HG03565 (cell line): ENCODE results near the gene CASTOR1.
"Not testable (repeated sequence)": the region's sequence is repeated elsewhere in the genome, so short reads cannot be mapped to it uniquely, and the experiment has no call there.

Experiments used
- ATAC-seq: cut with Tn5 transposase; IDR thresholded peaks from one replicate; pipeline ENCODE4 v1.9.1; 2021; ENCODE audit warnings: mild to moderate bottlenecking, moderate library complexity; ENCODE audit not compliant: unreplicated experiment

The CASTOR1 gene

DNA sequence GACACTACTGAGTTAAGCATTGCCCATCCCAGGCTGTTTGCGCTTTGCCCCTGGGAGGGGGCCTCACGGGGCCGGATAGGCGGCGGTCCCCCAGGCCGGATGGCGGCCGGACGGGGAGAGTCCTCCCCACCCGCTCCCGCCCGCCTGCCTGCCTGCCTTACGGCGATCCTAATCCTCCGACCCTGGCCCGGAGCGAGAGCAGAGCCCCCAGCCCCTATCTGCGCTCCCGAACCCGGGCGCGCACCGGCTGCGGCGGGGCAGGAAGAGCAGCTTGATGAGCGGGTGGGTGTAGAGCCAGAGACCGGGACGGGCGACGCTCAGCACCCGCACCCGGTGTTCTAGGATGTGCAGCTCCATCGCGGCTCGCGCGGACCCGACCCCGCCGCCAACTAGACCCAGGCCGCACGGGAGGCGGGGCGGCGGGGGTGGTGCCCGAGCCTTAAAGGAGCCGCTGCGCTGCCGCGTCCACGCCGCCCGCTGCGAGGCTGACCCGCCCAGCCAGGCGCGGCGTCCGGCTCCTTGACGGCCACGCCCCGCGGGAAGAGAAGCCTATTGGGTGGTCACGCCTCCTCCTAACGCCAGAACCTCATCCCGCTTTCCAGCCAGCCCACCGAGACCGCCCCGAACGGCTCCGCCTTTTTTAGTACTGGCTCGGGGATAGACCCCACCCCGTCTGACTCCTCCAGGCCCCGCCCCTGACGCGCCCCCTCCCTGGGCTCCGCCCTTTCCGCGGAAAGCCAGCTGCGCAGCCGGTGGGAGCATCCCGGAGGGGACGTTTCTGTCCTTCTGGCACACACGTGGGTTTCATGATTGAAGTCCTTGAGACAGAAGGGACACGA is at the start of gene CASTOR1:
Gene CASTOR1, minus strand, starts transcription at position 365 of the 839 bp plus-strand sequence. Its CDS starts 8 bp downstream, at position 357.
- ATAC-seq, result peak; percentile 40

DNA sequence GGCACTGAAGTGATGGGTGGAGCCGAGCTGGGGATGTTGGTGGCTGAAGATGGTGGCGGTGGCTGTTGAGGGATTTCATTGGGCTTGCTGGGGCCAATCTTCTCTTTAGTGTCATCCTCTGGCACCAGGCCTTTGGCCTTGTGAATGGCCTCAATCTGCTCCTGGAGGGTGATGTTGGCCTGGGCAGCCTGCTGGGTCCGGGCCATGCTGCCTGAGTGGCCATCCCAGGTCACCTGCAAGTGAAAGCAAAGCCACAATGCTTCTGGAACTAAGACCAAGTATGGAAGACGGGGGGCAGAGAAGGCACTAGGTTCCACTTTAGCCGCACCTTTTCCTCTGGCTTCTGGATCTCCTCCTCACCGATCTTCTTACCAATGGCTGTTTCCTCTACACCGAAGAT is 49.5 kb upstream of the CASTOR1 start:
- ATAC-seq, result no peak

DNA sequence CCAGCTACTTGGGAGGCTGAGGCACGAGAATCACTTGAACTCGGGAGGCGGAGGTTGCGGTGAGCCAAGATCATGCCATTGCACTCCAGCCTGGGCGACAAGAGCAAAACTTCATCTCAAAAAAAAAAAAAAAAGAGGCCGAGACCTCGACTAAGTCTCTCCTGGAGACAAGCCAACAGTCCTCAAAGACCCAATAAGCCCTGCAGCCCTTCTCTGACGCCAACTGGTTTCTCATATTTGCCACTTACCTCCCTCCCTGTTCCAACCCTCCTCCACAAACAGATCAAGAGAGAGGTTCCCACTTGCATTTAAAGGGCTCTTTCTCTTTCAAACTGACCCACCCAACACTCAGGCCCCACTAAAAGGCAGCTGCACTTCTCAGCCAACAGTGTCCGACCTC is 49.0 kb upstream of the CASTOR1 start:
- ATAC-seq, result not testable (repeated sequence)

DNA sequence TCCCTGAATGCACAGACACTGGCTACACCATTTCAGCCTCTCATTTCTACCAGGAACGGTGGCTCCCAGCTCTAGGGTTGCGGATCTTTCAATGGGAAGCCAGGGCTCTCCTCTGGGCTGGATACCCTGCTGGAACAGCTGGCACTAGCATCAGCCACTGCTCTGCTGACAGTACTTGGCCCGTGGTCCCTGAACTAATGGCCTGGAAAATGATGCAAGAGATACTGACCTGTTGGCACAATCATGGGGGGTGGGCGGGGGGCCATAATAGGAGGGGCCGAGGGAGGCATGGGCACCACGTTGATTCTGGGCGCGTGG is 48.1 kb upstream of the CASTOR1 start:
- ATAC-seq, result no peak

DNA sequence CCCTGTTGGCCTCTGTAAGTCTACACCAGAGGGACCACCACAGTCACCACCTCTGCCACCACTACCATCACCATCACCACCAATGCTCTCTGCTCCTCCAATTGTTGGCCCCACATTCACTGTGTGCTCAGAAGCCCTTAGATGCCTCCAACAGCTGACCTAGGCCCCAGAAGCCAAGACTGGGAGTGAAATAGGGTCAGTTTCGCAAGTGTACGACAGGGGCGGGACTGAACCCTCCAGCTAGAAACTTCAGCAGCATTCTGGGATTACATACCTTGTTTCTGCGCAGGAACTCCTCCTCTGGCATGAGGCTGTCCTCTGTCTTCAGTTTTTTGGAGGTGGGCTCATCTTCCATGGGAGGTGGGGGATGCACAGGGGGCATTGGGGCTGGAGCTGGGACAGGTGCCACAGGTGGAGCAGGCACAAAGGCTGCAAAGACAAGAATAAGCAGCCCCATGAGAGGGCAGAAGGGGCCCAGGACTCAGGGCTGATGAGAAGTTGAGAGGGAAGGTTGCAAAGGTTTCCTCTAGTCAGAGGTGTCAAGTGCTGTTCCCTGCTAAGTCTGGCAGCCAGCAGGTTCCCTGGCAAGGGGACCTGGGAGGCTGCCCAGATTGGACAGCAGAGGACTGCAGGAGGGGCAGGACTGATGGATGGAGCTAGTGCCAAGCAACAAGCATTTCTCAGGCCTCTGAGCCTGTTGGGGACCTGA is 47.6 kb upstream of the CASTOR1 start:
- ATAC-seq, result no peak

DNA sequence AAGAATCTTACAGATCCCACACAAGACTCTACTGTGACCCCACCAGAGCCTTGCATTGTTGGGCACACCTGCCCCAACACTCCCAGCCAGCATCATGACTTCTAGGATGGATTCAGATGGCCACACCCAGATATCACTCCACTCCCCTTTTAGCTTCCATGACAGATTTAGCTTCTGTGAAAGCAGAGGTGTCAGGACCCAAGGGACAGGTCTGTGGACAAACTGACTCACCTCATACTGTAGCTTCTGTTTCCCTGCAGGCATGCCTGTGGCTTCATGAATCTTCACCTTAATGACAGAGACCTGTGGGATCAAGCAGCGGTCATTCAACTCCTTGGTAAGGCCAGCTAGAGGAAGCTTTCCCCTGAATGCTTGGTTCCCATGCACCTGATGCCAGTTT is 45.9 kb upstream of the CASTOR1 start:
- no peak for ATAC-seq

DNA sequence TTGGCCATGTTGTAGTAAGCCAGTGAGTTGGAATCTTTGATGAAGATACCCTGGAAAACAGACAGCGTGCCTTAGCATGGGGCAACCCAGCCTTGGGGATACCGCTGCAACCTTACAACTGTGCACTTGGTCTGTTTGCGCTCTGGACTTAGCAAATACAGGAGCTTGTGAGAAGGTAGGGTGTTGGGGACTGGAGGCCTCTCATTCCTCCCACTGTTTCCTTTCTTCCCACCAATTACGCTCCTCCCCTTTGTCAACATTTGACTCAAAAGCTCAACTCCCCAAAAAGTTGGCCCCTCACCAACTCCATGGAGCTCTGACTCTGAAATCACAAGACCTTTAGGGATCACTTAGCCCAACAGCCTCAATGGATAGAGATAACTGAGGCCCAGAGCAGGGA is 45.3 kb upstream of the CASTOR1 start:
- no peak for ATAC-seq

DNA sequence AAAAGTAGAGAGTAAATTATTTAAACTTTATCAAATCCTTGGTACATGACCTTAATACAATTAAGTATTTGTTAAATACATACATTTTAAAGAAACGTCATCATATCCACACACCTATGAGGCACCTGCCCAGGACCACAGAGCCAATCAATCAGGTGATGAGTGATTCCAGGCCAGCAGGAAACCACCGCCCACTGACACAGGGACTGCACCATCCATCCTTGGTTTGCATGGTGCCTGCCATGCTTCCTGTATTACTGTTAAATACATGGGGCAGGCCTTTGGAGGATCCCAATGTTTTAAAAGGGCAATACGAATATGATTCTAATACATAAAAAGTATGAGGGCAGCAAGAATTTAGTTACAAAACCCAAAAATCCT is 44.4 kb upstream of the CASTOR1 start:
- no peak for ATAC-seq

DNA sequence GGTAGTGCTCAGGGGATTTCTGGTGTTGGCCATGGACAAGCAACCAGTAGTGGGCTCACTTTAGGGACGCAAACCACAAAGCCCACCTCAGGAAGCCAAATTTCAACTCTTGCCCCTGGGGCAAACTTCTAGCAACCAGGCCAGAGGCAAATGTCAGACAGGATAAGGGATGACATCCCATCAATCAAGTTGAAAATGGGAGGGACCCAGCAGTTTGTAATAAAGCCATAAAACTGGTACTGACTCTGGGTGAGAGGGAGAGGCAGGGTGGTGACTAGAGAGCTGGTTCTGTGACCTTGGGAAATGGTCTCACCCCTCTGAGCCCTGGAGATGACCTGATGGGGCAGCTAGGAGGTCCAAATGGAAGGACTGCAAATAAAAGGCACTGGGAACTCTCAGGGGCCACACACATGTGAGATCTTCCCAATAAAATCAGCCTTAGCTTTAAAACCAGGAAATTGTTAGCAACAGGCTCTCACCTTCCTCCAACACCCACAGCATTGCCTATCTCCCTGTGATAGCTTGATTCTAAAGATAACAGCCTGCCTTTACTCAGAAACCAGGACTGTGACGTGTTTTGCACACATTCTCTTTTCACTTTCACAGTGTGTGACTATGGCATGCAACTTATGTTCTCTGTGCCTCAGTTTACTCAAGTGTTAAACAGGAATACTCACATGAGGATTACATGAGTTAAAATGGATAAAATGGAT is 43.8 kb upstream of the CASTOR1 start:
- no peak for ATAC-seq

DNA sequence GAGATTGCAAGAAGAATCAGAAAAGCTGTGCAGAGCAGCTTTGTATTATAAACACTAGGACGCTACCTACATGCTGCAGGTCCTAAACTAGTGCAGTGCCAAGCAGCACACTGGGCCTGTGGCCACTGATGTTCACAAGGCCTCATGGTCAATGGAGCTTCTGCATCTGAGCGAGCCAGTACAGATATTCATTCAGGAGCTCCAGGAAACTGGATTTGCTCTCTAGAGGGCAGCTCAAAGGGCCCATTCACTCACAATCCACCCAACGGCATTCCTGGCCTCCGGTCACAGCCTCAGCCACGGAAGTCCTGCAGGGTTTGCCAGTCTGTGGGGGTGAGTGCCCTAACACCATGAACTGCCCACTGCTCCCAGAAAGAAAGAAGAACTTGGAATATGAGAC is 43.2 kb upstream of the CASTOR1 start:
- no peak for ATAC-seq

DNA sequence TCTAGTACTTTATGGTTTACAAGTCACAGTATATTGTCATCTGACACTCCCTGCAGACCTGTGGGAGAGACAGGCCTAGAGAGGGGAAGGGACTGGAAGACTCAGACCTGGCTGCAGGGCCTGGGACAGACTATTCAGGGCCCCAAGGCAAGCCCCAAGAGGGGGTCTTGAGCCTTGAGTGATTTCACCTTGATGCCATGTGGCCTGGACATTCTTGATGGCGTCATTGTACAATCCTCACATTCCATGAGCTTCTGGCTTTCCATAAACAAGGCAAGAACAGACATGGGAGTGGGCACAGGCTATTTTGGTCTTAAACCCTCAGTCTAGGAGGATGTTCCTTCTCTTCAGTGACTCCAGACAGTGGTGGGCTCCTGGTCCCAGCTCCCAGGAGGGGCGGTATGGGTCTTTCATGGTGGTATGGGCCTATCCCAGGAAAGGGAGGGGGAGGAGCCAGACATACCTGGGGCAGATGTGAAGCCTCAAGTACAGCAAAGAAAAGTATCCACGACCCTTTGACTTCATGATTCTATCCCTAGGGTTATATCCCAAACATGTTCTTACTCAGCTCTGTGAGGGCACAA is 39.3 kb upstream of the CASTOR1 start:
- no peak for ATAC-seq

DNA sequence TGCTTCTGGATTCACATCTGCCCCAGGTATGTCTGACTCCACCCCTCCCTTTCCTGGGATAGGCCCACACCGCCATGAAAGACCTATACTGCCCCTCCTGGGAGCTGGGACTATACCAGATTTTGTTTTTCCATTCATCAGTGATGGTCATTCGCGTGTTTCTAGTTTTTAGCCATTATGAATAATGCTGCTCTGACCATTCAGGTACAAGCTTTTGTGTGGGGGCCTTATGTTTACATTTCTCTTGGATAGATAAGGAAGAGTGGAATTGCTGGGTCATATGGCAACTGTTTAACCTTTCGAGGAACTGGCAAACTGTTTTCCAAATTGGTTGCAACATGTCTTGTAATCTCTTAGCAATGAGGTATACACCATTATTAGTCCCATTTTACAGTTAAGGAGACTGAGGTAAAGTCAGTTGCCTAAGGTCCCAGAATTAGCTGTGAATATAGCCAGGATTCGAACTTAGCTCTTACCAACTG is 38.6 kb upstream of the CASTOR1 start:
- no peak for ATAC-seq

DNA sequence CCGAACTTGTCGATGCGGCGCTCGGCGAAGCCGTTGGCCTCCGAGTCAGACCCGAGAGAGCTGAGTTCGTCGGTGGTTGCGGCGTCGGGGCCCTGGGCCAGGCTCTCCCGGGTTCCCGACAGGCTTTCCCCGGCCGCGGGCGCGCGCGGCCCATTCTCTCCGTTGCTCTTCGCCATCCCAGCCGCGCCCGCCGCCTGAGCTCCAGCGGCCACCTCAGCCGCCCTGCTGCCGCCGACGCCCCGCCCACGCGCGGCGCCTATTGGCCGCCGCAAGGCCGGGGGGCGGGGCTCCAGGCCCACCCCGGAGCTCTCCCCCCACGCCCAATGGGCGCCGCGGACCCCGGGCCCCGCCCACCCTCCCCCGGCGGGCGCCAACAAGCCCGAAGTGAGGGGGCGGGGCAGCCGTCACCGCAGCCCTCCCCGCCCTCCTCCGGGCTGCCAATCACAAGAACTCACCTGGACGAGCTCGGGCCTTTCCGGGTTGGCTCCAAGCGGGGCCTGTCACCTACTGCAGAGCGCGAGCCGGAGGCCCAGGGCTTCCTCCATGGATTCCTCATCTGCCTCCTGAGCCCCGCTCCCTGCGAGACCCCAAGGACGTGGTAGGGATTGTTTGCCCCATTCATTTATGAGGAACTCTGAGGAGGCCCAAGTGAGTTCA is 37.5 kb upstream of the CASTOR1 start, which contains the start of gene TBC1D10A:
Gene TBC1D10A, minus strand, starts transcription at position 236 of the 657 bp plus-strand sequence. Its CDS starts 60 bp downstream, at position 176.
- ATAC-seq, result peak; percentile 84

DNA sequence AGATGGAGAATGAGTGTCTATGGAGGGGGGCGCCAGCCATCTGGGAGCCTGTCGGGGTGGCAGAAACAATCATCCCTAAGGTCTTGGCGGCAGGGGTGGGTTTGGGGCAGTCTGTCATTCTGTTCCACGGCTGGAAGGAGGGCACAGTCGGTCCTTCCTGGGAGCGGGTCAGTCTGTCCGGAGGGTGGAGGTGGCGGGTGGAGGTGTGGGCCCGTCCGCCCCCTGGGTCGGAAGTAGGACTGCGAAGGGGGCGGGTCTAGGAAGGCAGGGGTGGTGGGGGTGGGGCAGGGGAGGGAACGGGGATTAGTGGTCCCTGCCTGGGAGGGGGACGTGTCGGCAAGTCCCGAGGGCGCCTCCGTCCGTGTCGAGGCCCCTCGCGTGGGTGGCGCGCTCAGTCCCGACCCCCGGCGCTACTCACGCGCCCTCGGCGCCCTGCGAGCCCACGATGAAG is 37.0 kb upstream of the CASTOR1 start:
- peak; percentile 19 for ATAC-seq

DNA sequence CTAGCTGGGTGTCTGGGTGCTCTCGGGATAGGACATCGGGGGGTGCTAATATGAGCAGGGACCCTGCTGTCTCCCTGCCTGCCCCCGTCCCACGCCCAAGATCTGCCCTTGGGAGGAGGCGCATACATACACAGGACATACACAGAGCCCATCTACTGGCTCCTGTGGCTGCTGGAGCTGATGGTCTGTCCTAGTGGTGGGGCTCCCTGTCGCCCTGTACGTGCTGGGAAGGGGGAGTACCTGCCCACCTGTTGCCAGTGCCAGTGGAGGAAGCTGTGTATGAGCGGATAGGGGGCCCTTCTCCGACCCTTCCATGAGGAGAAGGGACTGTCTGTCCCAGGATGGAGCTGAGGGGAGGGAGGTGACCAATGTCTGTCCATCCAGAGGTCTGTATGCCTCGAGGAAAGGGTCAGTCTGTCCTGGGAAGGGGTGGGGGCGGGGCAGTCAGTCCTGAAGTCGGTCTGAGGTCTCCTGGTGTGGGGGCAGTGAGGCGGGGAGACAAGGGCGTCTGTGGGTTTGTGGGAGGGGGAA is 36.5 kb upstream of the CASTOR1 start:
- ATAC-seq, result no peak

DNA sequence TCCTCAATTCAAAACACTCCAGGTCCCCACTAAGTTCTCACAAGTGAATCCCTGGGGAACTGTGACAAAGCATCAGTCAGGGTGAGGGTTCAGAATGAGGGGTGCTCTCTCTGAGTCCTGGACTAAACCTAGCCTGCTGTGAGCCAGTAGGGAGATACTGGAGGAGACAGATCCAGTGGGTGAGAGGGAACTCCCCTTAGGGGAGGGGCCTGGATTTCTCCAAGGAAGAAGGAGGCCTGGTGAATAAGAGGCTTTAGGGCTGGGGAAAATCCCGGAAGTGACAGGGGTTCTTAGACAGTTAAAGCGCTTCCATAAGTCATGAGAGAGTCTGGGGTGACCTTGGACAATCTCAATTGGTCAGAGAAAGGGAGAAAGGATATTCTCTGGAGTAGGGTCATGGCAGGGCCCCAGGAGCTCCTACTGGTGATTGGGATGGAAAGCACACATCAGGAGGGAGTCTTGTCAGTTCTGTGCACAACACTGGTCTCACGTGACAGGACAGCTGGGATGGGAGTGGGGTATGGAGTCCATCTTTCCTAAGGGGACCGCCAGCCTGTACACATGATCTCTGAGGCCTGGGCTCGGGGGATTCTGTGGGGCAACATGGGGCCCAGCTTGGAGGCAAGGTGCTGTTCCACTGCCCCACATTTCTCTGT is 35.9 kb upstream of the CASTOR1 start:
- no peak for ATAC-seq

DNA sequence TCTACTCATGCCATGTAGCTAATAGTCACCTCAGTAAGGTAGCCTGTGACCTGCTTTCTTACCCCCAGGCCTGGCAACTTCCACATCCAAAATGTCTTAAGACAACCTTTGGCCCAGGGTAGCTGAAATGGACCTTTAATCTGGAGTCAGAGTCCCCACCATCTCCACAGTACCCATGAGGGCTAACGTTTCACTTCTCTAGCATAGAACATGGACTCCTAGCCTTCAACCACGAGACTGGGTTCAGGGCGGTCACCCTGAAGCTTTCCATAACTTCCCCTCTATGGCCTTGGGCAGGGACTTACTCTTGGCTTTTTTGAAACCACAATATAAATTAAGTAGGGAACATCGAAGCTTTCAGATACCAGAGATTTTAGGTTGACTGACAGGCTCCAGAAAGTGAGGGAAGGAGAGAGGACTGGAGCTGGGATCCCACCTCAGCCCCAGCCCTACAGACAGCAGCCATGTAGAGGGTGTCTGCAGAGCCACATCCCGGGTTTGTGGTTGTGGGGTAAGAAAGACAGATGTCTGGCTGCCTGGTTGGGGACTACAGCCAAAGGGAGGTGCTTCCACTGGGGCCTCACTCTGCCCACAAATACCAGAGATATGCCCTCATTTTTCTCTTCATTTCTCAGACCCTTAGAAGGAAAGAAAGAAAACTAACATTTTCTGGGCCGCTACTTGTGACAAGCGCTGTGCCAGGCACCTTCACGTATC is 34.9 kb upstream of the CASTOR1 start:
- no peak for ATAC-seq

DNA sequence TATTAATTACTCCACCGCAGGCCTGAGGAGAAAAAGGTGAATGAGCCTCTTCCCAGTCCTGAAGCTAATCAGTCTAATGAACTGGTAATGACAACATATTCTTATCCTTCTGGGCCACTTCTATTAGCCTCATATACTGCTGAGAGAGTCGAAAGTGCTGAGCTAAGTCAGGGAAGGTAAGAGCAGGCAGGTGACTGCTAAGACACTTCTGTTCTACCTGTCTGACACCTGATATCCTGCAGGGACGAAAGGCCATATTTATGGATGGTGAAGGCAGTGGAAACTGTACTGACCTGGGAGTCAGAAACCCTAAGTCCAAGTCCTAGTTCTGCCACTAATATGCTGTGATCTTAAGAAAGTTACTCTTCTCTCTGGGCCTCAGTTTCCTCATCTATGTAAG is 33.9 kb upstream of the CASTOR1 start:
- ATAC-seq, result no peak

DNA sequence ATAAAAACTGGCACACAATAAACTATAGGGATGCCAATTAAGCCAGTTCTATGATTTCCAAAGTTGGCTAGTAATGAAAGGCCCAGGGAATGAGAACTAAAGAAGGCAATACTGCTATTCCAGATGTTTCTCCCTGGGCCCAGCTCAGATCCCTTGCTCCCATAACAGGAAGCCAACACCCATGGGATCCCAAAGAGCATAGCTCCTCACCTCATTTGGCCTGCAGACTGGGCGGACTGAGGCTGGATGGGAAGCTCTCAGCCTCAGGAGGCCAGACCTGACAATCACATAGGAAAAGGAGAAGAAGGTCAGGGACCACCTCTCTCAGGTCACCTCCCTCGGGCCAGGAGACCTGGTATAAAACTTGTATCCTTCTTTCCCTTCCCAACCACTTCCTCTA is 32.2 kb upstream of the CASTOR1 start:
- no peak for ATAC-seq
